ENCODE results near the gene GGA1.

GGA1 gene

DNA sequence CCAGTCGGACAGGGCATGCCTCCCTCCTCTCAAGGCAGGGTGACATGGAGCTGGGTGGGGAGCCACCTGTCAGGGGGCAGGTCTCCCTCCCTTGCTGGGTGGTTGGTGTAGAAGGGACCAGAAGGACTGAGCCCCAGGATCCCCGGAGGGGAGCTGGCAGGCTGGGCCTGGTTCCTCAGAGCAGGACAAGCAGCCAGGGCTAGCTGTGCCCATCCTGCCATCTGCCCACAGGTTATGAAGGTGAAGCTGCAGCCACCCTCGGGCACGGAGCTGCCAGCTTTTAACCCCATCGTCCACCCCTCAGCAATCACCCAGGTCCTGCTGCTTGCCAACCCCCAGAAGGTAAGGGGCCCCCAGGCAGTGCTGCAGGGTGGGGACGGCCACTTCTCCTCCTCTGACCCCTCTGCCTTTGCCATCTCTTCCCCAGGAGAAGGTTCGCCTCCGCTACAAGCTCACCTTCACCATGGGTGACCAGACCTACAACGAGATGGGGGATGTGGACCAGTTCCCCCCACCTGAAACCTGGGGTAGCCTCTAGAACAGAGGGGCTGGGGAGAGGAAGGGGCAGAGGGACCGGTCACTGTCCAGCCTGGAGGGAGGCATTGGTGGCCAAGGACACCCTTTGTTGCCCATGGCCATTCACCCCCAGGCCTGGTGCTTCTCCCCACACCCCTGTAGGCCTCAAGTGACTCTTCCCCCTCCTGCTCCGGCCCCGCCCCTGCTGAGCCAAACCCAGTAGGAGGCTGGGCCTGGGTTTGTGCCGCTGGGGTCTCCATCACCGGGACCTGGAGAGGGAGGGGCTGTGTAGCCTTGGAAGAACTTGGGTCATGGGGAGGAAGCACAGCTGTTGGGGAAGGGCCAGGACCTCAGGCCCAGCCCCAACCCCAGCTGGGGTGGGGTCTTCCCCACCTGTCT, 23.8 kb downstream of the GGA1 start:
- DNase-seq: peak; percentile 63

- peak; percentile 83 for DNase-seq
These were observed 24.5 kb downstream of the GGA1 start for GRCh38 chr22:37633089-37633624.

DNA sequence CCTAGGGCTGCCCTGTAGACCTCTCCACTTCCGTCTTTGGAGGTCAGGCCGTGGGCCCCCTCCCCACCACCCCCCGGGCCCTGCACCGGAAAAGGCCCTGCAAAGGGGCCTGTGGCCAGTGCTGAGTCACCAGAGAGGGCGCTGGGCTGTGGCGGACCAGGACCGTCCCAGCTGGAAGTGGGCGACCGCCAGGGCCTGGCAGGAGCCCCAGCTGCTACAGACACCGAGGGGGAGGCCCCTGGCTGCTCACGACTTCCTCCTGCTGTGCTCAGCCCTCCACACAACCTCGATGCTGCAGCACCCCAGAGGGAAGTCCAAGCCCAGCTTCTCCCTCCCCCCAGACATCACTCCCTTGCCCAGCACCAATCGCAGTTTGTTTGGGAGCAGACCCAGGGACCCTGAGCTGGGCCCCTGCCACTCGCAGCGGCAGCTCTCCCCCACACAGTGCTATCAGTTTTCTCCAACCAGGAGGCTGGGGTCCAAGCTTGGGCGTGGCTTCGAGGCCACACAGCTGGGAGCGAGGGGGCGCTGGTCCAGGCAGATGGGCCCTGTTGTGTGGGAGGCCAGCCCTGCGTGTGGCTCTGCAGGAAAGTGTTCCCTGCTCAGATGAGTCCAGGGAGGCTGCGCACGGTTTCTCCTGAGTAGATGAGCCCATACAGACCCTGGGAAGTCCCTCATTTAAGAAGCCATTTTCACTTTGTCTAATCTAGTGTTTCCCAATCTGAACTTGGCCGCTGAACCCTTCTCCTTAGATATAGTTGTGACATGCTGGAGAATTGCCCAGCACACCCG, 25.2 kb downstream of the GGA1 start:
- peak; percentile 87 for DNase-seq

- peak; percentile 73 for DNase-seq
These were observed 25.8 kb downstream of the GGA1 start for GRCh38 chr22:37634417-37634924.

DNA sequence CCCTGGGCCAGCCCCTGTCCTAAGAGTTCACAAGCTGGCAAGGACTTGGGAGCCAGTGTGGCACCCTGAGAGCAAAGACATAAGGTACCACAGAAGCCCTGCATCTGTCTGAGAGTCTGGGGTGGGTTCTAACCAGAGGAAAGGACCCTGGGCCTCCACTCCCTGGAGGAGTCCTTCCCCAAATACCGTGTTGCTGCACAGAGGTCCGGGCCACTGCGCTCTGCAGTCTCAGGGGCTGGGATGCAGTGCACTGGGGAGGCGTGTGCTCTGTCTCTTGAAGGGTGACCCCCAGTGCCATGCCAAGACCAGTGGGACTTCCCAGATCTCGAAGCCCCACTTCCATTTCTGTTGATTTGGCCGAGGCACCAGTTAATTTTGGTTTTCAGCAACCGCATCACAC, 26.5 kb downstream of the GGA1 start:
- no peak for DNase-seq

DNA sequence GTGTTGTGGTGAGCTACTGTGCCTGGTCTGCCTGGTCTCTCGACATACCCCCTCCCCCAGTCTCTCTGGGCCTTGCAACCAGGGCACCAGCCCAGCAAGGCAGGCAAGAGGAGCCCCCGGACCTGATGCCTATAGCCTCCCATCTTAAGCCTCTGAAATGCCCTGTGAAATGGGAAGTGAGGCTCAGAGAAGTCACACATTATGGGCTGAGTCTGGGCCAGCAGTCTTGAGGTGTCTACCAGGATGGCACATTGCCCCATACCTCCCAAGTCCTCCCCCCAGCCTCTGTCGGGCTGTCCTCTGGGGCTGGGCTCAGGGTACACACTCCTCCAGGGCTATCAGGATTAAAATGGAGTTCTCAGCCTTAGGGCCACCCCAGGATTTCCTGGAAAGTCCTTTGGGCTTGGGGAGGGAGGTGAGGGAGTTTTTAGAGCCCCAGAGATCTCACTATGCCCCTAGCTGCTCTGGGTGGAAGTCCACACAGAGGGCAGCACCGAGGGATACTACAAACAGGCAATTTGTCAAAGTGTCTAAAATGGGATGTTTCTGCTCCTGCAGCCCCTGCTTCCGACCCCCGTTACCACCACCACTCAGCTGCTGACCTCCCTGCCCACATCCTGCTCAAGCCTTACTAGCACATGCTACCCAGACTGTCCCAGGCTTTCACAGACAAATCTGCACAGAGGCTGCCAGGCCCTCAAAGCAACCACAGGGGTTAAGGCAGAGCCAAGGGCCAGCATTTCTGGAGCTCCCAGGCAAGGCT, 27.7 kb downstream of the GGA1 start:
- peak; percentile 59 for DNase-seq

GRCh38 chr22:37636949-37637273, 28.3 kb downstream of the GGA1 start:
- DNase-seq: no peak

GRCh38 chr22:37638391-37639069, 29.9 kb downstream of the GGA1 start:
- DNase-seq: peak; percentile 65

DNA sequence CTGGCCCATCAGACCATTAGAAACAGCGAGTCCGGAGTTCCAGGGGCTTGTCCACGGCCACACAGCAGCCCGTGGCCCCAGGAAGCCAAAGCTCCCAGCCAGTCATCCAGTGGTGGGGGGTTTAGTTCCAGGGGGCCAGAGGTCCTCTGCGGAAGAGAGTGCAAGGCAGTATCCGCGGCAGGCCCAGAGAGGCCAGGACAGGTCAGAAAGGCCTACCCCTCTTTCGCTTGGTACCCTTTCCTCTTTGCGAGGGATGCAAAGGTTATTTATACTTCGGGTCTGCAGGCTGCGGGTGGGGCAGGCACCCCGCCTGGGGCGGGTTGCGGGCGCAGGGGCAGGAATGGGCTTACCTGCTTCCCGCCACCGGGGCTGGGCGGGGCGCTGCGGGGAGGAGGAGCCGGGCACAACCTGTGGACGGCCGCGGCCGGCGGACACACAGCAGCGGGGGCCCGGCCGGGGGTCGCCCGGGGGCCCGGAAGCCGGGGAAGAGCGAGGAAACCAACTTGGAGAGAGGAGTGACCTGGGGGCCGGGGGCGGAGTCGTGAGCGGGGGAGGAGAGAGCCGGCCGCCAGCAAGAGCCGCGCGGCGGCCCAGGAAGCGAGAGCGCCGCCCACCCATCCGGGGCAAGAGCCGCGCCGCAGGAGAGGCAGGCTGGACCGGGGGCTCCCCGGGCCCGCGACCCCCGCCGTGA, 30.6 kb downstream of the GGA1 start, which contains the start of gene SH3BP1:
Gene SH3BP1, plus strand, starts transcription at position 600 of the 691 bp plus-strand sequence. CDS start 119 bp downstream, outside the sequence.
- peak; percentile 83 for DNase-seq

DNA sequence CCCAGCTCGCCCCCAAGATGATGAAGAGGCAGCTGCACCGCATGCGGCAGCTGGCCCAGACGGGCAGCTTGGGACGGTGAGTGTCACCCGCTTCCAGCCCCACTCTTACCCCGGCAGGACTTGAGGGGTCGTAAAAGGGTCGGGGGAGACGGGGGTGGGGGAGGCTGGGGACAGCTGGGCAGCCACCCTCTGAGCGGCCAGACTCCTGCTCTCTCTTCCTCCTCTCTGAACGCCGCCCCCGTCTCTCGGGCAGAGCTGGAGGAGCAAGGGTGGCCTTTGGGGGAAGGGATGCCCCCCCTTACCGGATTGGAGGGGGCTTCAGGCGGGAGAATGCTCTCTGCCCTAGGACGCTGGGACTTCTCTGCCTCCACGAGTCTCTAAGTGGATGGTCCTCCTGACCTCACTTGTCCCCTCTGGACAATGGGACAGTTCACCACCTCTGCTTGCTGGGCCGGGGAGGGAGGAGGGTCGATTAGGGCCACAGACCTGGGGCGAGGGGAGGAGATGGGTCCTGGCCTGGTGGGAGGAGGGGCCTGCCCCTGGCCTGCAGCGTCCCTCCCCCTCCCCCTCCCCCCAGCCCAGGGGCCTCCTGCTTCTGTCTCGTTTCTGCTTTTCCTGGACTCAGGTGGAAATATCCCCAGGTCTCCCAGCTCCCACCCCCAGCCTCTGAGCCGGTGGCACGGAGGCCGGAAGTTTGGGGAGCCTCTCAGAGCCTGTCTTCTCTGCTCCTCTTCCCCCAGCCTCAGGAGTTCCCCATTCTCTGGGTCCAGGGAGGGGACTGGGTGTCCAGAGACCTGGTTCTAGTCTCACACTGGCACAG, 31.3 kb downstream of the GGA1 start:
- no peak for DNase-seq

- no peak for DNase-seq
These were observed 32.2 kb downstream of the GGA1 start for GRCh38 chr22:37640591-37641560.

DNA sequence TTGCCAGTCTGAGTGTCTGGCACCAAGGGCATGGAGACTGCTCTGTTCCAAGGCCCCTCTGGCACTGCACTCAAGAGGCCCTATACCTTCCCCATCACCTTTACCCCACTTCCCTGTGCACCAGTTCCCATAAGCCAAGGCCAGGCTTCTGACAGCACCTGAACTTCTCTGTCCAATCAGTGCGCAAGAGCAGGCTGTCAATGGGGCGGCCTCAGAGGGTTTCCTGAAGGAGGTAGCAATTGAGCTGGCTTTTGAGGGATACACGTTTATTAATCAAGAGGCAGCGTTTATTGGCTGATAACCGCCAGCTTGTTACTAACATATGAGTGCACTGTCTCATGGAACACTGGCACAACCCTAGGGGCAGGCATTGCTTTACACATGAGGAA, 32.9 kb downstream of the GGA1 start:
- no peak for DNase-seq

DNA sequence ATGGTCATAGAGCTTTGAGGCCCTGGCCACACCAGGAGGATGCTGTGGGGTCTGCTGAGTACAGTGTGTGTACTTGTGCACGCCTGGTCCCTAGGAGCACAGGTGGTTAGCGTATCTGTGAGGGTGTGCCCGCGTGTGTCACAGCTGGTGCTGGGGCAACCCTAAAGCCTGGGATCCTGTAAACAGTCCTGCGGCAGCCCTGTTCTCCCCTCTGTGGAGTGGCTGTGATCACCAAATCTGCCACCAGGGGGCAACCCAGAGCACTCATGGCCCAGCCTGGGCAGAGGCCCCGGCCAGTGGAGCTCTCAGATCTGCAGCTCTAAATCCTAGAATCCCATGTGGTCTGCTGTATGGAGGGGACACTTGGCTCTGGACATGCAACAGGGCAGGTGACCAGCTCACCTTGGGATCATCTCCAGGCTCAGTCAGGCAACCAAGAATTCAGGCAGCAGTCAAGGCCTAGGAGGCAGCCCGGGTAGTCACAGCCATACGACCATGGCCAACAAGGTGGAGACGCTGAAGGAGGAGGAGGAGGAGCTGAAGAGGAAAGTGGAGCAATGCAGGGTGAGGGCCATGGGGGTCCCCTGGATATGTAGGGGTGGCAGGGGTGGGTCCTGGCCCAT, 34.7 kb downstream of the GGA1 start:
- DNase-seq: peak; percentile 98

- no peak for DNase-seq
These were observed 38.7 kb downstream of the GGA1 start for GRCh38 chr22:37647317-37647716.

DNA sequence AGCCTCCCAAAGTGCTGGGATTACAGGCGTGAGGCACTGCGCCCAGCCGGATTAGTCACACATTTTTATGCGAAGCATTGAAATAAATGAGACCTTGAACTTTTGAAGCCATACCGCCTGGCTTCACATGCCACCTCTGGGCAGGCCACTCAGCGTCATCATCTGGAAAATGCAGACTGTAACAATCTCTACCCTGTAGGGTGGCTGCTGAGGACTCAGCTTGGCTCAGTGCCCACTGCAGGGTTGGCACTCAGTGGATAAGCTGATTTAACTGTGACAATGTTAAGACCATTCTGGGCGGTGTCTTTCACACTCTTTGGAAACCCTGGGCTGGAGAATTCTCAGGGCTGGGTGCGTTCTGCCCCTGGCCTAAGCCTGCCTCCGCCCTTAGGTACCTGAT, 39.3 kb downstream of the GGA1 start:
- no peak for DNase-seq

GRCh38 chr22:37650463-37651136, 42.0 kb downstream of the GGA1 start:
- DNase-seq: no peak

- DNase-seq: no peak
These were observed 46.1 kb downstream of the GGA1 start for GRCh38 chr22:37654563-37655251.

DNA sequence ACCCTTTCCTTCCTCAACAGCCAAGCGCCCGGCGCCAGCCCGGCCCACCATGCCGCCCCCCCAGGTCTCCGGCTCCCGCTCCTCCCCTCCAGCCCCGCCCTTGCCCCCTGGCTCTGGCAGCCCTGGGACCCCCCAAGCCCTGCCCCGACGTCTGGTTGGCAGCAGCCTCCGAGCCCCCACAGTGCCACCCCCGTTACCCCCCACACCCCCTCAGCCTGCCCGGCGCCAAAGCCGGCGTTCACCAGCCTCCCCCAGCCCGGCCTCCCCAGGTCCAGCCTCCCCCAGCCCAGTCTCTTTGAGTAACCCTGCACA, 46.6 kb downstream of the GGA1 start:
- no peak for DNase-seq
